HG03097 (cell line): ENCODE data around the gene POFUT2.

Experiments
- ATAC-seq: cut with Tn5 transposase; IDR thresholded peaks from one replicate; pipeline ENCODE4 v1.9.1; 2021; ENCODE audit not compliant: unreplicated experiment, low FRiP score

Gene POFUT2, protein sequence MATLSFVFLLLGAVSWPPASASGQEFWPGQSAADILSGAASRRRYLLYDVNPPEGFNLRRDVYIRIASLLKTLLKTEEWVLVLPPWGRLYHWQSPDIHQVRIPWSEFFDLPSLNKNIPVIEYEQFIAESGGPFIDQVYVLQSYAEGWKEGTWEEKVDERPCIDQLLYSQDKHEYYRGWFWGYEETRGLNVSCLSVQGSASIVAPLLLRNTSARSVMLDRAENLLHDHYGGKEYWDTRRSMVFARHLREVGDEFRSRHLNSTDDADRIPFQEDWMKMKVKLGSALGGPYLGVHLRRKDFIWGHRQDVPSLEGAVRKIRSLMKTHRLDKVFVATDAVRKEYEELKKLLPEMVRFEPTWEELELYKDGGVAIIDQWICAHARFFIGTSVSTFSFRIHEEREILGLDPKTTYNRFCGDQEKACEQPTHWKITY

DNA sequence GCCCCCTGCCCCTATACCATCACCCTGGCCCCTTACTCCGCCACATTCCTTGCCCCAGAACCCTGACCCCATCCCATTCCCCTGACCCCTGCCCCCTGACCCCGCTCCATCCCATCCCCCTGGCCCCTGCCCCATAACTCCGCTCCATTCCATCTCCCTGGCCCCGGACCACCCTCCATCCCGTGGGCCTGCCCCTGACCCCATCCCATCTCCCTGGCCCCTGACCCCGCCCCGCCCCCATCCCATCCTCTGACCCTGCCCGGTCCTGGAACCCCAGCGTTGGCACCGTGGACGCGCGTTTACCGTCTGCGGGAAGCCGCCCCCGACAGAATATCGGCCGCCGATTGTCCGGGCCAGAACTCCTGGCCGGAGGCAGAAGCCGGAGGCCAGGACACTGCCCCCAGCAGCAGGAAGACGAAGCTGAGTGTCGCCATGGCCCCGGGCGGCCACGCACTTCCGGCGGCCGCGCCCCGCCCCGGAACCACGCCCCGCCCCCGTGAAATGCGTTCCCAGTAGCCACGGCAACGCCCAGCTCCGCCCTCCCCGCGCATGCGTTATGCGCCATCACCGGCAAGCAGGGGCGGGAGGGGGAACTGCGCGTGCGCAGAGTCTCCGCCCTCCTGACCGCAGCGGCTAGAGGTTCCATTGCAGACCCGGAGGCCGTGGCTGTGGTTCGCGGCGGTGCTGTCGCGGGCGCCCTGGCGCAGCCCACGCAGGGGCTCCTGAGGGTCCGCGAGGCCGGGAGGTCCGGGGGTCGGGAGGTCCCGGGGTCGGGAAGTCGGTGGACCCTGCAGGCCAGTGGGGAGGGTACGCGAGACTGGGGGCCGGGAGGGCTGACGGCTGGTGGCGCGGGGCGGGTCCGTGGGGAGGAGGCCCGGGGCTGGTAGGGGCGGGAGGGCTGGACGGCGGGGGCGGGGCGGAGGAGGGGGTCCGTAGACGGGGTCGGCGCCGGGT, at the start of gene POFUT2:
TSS of gene POFUT2 (minus strand) at position 458 of the 954 bp plus-strand sequence. CDS start at position 434, 24 bp downstream.
- peak; percentile 64 for ATAC-seq

- ATAC-seq, result no peak
Measured at GRCh38 chr21:45336870-45337269, 49.2 kb upstream of the POFUT2 start.

- no peak for ATAC-seq
Measured at GRCh38 chr21:45336535-45336810, 48.8 kb upstream of the POFUT2 start.

GRCh38 chr21:45335761-45336534, 48.3 kb upstream of the POFUT2 start:
- ATAC-seq, result no peak

DNA sequence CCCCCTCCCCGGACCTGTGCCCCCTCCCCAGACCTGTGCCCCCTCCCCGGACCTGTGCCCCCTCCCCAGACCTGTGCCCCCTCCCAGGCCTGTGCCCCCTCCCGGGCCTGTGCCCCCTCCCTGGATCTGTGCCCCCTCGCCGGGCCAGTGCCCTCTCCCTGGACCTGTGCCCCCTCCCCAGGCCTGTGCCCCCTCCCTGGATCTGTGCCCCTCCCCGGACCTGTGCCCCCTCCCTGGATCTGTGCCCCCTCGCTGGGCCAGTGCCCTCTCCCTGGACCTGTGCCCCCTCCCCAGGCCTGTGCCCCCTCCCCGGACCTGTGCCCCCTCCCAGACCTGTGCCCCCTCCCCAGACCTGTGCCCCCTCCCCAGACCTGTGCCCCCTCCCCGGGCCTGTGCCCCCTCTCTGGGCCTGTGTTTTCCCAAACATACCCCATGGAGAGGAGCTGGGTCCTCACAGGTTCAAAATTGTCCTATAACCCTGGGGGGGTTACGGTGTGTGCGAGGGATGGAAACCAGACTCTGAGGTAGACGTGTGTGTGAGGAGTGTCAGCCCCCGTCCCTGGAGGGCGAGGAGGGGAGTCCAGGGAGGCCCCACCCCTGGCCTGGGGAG, 47.6 kb upstream of the POFUT2 start:
- no peak for ATAC-seq

DNA sequence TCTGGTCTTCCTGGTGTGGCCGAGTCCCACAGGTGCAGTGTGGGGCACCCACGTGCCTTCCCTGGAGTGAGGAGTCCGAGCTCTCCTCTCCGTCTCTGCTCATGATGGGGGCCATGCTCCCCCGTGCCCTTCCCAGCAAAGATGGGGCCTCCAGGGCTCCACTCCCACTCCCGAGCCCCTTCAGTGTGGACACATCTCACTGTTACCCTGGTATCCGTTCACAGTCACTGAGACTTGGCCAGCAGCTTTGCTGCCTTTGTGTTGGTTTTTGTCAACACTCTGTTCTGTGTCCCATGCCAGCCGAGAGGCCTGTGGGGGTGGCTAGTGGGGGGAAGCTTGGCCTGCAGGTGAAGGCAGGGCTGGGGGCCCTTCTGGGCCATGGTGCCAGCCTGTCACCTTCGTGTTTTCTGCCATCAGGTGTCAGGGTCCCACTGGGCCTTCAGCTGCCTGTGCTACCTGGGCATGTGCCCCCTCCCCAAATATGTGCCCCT, 46.9 kb upstream of the POFUT2 start:
- ATAC-seq, result no peak

DNA sequence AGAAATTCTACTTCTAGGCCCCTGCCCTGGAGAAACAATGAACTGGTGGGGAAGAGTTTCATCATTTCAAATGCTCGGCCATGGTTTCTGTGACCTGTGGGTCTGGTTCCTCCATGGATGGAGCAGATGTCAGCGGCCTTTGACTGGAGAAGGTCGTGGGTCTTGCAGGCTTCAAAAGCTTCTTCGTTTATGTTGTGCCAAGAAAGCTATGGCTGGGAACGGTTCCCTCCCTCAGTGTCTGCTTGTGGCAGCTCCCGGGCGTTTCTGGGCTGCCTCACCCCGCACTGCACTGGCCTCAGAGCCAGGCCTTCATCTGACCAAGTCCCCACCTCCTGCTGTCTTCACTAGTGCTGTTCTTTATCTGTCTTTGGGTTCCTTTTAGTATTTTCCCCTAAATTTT, 46.4 kb upstream of the POFUT2 start:
- ATAC-seq, result no peak

GRCh38 chr21:45333583-45334121, 46.0 kb upstream of the POFUT2 start:
- no peak for ATAC-seq

- no peak for ATAC-seq
Measured at GRCh38 chr21:45332981-45333582, 45.4 kb upstream of the POFUT2 start.

DNA sequence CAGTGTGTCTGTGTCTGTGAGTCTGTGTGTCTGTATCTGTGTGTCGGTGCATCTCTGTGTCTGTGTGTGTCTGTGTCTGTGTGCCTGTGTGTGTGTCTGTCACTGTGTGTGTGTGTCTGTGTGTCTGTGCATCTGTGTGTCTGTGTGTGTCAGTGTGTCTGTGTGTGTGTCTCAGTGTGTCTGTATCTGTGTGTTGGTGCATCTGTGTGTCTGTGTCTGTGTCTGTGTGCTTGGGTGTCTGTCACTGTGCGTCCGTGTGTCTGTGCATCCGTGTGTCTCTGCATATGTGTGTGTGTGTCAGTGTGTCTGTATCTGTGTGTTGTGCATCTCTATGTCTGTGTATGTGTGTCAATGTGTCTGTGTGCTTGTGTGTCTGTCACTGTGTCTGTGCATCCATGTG, 44.7 kb upstream of the POFUT2 start:
- ATAC-seq, result no peak

GRCh38 chr21:45331531-45332147, 43.9 kb upstream of the POFUT2 start:
- ATAC-seq, result no peak

DNA sequence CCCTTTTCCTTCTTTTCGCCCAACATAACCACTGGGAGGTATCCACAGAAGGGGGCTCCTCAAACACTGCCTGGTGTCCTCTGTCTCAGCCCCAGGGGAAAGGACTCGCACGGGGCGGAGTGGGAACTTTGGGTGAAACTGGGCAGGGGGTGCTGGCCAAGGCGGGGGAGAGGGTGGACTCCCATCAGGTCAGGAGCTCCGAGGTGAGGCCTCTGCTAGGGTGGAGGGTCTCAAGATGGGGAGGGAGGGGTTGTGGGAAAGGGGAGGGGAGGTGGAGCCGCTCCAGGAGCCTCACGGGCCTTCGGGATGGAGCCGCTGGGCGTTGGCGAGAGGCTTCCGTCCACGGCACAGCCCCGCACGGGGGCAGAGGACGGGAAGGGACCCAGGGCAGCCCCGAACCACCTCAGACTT, 43.2 kb upstream of the POFUT2 start:
- no peak for ATAC-seq

DNA sequence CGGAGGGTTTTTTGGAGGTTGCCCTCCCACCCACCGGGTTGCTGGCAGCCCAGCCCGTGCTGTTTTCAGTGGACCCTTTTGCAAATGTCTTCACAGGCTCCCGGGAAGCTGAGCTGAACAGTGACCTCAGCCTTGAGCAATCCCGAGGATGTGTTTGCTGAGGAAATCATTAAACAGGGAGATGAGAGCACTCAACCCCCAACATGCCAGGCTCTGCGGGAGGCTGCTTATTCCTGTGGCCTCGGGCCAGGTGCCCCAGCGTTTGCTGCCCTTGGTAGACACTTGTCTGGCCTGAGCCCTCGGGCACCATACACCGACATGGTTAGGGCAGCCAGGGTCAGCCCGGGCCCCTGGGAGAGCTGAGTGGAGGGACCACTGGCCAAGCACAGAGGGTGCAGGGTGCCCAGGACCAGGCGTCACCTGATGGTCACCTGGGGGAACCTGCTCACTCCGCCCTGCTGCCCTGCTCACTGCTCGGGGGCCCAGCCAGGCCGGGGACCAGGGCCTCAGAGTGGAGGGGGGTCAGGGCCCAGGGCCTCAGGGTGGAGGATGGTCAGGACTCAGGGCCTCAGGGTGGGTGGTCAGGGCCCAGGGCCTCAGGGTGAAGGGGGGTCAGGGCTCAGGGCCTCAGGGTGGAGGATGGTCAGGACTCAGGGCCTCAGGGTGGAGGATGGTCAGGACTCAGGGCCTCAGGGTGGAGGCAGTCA, 42.5 kb upstream of the POFUT2 start:
- no peak for ATAC-seq

DNA sequence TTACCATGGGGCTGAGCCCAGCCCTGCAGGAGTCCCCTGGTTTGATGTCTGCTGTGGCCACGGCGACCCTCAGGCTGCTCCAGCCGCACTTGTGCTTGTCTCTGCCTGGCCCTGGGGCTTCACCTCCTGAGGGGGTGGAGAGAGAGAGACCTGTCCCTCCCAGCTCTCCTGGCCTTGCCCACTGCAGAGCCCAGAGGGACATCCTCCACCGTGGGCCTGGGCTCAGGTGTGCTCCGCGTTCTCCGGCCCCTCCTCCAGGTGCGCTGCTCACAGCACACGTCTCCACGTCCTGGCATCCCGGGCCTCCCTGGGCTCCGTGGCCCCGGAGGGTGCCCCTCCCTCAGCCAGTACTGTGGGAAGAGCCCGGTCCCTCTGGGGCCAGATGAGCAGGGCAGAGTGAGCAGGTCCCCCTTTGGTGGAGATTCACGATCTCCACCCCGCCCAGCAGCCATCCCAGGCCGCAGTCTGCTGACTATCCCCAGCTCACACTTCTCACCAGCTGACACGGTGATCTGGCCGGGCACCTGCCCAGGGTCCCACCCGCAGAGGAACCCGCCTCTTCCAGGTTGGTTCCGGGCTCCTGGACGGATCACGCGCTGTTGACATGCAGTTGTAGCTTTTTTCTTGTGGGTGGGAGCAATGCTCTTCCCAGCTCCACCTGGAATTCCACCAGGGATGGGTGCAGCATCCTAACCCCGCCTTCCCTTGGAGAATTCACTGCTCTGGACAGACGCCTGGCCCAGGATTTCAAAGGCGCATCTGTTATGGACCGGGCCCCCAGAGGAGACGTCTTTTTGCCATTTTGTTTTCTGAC, 41.8 kb upstream of the POFUT2 start:
- ATAC-seq, result no peak

- no peak for ATAC-seq
Measured at GRCh38 chr21:45328198-45329091, 40.8 kb upstream of the POFUT2 start.

DNA sequence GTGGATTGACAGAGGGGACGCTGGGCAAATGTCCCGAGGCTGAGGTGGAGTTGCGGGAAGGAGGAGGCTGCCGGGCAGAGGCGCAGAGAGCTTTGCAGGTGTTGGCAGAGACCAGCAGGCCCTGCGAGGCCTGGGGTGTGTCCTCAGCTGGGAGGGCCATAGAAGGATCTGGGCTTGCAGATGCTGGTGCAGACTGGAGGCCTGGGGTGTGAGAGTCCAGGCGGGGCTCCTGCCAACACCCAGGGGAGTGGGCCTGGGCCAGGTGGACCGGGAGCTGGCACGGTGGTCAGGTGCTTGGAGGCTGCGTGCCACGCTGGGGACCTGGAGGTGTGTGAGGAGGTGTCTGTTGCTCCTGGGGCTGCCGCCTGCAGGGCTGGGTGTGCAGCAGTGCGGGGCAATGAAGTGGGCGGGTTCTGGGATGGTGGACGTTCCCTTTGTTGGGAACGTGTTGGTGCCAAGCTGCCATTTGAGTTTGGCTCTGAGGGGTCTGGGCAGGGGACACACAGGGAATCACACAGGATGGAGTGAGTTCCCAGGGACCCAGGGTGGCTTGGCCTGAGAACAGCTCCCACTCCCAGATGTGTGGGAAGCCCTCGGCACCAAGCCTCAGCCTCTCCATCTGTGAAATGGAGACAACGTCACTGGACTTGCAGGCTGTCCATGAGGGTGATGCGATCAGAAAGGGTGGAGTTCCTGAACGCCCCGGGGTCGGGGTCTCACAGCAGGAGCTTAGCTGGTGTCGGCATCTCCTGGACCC, 39.9 kb upstream of the POFUT2 start:
- ATAC-seq, result no peak
